Measurements from ENCODE around the gene HOXA9. TPM values are rescaled to one million over a fixed set of nuclear protein-coding genes. Genes with fewer than 3 reads are reported as not detected.

HOXA9 gene
- total and polyA plus RNA-seq, 10 donors, result 0.46 to 3.0 (median 0.98) TPM

DNA sequence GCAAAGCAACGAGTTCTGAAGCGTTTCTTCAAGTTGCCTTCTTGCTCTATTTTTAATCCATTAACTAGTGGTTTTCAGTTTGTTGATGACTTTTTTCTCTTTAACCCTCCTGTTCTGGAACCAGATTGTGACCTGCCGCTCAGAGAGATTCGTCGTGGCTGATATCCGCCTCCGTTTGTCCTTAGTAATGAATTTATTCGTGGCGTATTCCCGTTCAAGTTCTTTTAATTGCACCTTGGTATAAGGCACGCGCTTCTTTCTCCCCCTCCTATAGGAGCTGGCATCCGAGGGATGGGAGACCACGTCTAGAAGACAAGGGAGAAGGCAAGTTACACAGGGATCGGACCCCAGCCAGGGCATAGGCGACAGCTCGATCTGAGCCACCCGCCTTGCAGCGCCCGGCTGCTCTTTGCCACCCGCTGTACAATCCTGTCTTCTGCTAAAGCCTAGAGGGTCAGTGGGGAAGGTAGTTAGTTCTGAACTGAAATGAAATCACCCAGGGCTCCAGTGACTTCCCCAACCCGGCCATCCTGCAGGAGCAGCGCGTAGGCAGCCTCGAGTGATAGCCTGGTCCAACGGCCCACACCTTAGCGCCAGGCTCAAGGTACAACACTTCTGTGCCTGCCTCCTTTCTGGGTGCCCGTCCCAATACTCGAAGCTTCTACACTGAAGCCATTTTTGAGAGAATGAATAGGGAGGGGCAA, 33.0 kb upstream of the HOXA9 start:
- H3K27me3 ChIP-seq (replicated peaks in 1 of 7), result peaks cover 39 to 100% (median 96%) of the 10 kb centered on the region in 7 donors
- intact Hi-C loops (cut with DNase I; ENCODE audit: low total_unique reads), result loop anchor here (10.0 kb wide), 4 partner anchors 587 to 897 kb away; no protein-coding TSS in a partner anchor
- 11 to 13% (median 12%) methylated on average over 29 of the region's 29 CpGs for WGBS, 5 donors

DNA sequence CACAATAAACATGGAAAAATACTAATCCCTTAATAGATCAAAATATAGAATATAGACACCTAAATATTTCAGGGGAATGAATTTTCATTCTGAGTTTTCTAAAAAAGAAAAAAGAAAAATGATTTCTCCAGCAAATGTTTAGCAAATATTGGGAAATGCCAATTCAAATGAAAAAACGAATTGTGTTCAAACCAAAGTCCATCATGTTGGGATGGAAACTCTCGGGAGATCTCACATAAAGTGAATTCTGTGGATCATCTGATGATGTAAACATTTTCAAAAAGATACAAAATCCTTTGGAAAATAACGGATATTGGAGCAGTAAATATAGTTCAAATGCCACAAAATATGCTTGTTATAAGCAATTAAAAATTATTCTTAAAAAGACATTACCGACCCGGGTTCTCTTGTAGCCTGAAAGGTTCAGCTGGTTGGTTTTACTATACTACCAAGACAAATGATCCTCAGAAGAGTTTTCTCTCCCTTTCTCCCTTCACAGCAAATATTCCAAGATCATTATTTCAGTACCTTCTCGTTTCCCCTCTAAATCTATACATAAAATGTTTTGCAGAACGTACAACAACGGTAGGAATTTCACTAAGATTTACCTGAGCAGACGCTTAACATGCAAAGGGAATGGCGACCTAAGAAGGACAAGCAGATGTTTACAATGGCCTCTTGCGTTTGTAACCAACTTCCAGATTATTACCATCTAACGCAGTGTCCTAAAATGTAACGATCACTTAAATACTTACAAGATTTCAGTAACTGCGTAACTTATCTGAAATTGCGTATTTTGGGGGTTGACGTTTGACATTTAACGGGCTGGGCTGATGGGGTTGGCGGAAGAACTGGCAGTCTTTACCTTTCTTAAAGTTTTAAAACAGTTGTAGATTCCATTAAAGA, 32.1 kb upstream of the HOXA9 start:
- no peak overlapping the region for H3K4me3 ChIP-seq
- no peak overlapping the region for H3K27ac ChIP-seq
- WGBS, 5 donors, result 21 to 29% (median 22%) methylated on average over 18 of the region's 18 CpGs
- peaks cover 39 to 100% (median 96%) of the 10 kb centered on the region in 7 donors for H3K27me3 ChIP-seq (replicated peaks in 1 of 7)
- peaks cover 15 to 68% (median 57%) of the 10 kb centered on the region in 6 donors for H3K4me1 ChIP-seq
- intact Hi-C loops (cut with DNase I; ENCODE audit: low total_unique reads), result loop anchor here (10.0 kb wide), 4 partner anchors 587 to 897 kb away; no protein-coding TSS in a partner anchor
- H3K9me3 ChIP-seq, result no peaks in the 10 kb centered on the region
- H3K36me3 ChIP-seq, result no peaks in the 10 kb centered on the region
- TF ChIP-seq POLR2AphosphoS5 (IDR thresholded peaks at IDR 0.05) (no peak), POLR2A (IDR thresholded peaks at IDR 0.05) (no peak)
- TF ChIP-seq, protein P1, sequence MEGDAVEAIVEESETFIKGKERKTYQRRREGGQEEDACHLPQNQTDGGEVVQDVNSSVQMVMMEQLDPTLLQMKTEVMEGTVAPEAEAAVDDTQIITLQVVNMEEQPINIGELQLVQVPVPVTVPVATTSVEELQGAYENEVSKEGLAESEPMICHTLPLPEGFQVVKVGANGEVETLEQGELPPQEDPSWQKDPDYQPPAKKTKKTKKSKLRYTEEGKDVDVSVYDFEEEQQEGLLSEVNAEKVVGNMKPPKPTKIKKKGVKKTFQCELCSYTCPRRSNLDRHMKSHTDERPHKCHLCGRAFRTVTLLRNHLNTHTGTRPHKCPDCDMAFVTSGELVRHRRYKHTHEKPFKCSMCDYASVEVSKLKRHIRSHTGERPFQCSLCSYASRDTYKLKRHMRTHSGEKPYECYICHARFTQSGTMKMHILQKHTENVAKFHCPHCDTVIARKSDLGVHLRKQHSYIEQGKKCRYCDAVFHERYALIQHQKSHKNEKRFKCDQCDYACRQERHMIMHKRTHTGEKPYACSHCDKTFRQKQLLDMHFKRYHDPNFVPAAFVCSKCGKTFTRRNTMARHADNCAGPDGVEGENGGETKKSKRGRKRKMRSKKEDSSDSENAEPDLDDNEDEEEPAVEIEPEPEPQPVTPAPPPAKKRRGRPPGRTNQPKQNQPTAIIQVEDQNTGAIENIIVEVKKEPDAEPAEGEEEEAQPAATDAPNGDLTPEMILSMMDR (IDR thresholded peaks at IDR 0.05 in 8 of 11, conservative IDR thresholded peaks at IDR 0.05 in 3 of 11), result no peak
- no peak for DNase-seq

More for the DNA sequence above, 33.0 kb upstream of the HOXA9 start:
- no peaks in the 10 kb centered on the region for H3K9me3 ChIP-seq
- H3K4me1 ChIP-seq, result peaks cover 8 to 66% (median 50%) of the 10 kb centered on the region in 6 donors
- peak overlapping the region in 1 of 8 donors; percentile 68 for H3K4me3 ChIP-seq
- H3K36me3 ChIP-seq, result no peaks in the 10 kb centered on the region
- no peak for DNase-seq
- TF ChIP-seq POLR2A (IDR thresholded peaks at IDR 0.05), result no peak
- TF ChIP-seq, protein P1 (IDR thresholded peaks at IDR 0.05 in 8 of 11, conservative IDR thresholded peaks at IDR 0.05 in 3 of 11), result no peak
- no peak for TF ChIP-seq POLR2AphosphoS5 (IDR thresholded peaks at IDR 0.05)
- H3K27ac ChIP-seq, result no peak overlapping the region

DNA sequence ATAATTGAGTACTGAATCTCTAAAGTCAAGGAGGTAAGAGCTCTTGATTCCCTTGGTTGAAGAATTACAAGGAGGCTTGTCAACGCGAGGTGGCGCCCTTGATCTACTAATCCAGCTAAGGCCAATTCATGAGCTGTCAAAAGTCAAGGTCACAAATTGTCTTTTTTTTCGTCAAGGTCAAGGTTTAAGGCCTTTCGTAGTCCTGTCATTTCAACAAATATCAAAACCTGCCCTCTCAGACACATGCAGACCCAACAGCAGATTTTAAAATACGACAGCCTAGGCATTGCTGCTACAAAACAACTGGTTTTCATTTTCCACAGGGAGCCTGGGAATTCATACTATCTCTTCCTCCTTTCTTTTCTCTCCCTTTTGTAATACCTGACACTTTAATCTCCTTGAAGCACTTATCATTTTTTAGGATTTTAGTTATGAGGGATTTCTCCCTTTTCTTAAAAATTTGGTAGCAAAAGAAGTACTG, 31.0 kb upstream of the HOXA9 start:
- TF ChIP-seq POLR2A (IDR thresholded peaks at IDR 0.05) (no peak), POLR2AphosphoS5 (IDR thresholded peaks at IDR 0.05) (peak in 1 of 3 donors; percentile 29)
- TF ChIP-seq, protein P1 (IDR thresholded peaks at IDR 0.05 in 8 of 11, conservative IDR thresholded peaks at IDR 0.05 in 3 of 11), result peak; percentile 22 to 79 (median 65)

More for the DNA sequence above, 31.0 kb upstream of the HOXA9 start:
- Histone ChIP-seq H3K9me3 (no peaks in the 10 kb centered on the region), H3K27ac (no peak overlapping the region), H3K36me3 (no peaks in the 10 kb centered on the region), H3K4me3 (no peak overlapping the region), H3K27me3 (replicated peaks in 1 of 7) (peaks cover 42 to 100% (median 96%) of the 10 kb centered on the region in 7 donors), H3K4me1 (peaks cover 15 to 68% (median 54%) of the 10 kb centered on the region in 6 donors)
- peak; percentile 91 for DNase-seq
- intact Hi-C loops (cut with DNase I; ENCODE audit: low total_unique reads), result loop anchor here (10.0 kb wide), 4 partner anchors 588 to 898 kb away; no protein-coding TSS in a partner anchor
- WGBS, 5 donors, result 2 to 3% (median 3%) methylated on average over 6 of the region's 6 CpGs
